ENCODE data around the gene UBR4.
"Not testable (repeated sequence)": the region's sequence is repeated elsewhere in the genome, so short reads cannot be mapped to it uniquely, and the experiment has no call there.

The UBR4 gene

DNA sequence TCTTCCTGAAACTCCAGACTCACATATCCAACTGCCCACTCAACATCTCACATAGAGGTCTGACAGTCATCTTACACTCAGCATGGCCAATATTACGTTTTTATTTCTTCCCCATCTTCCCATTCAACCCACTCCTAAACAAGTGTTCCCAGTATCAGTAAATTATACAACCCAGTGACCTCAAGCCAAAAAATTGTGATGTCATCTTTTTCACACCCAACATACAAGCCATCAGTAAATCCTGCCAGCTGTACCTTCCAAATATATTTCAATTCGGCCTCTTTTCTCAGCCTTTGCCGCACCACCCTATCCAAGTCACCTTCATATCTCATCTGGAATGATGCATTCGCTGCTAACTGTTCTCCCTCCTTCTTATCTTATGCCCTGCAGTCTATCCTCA, 19.6 kb downstream of the UBR4 start:
- DNase-seq, result no peak

DNA sequence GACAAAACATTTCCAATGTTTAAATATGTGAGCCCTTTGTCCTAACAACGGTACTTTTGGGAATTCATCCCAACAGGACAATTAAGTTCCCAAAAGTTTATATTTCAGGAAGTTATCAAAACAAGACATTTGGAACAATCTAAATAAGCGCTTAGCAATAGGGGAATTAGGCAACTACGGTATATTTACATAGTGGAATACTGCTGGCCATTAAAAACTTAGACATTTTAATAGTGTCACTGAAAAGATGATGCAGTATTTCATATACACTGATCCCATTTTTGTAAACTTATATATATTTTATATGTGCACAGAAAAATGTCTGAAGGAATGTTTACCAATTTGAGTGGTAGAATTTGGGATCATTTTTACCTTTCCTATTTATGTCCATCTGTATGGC, 20.8 kb downstream of the UBR4 start:
- no peak for DNase-seq

DNA sequence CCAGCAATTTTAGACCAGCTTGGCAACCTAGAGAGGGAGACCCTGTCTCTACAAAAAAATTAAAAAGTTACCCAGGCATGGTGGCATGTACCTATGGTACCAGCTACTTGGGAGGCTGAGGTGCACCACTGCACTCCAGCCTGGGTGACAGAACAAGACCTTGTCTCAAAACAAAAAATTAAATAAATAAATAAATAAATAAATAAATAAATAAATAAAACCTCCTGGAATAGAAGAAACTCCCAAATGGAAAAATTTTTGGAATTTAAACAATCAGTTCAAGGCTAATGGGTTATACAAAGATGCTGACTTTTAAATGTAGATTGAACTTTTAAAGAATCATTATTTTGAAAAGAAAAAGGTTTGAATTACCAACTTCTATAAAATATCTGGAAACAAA, 22.2 kb downstream of the UBR4 start:
- no peak for DNase-seq

DNA sequence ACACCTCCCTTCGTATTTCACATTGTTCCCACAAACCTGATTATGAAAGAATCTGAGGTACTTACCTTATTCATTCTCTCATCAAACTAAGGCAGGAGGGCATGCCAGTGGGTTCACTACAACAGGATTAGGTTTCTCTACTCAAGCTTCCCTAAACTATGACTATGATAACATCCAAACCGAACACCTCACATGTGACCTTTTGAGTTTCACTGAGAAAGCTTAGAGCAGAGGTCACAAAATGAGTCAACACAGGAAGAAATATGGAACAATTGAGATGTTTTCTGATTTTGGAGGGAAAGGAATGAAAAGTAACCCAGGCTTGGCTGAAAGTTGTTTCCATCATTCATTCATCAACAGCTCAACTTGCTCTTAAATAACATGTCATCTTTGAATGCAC, 24.1 kb downstream of the UBR4 start:
- DNase-seq, result no peak

DNA sequence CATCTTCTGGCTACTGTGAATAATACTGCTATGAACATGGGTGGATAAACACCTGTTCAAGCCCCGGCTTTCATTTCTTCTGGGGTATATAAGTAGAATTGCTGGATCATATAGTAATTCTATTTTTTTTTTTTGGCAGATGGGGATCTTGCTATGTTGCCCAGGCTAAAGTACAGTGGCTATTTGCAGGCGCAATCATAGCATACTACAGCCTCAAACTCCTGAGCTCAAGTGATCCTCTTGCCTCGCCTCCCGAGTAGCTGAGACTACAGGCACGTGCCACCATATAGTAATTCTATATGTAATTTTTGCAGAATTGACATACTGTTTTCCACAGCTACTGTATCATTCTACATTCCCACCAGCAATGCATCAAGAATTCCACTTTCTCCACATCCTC, 27.8 kb downstream of the UBR4 start:
- no peak for DNase-seq

DNA sequence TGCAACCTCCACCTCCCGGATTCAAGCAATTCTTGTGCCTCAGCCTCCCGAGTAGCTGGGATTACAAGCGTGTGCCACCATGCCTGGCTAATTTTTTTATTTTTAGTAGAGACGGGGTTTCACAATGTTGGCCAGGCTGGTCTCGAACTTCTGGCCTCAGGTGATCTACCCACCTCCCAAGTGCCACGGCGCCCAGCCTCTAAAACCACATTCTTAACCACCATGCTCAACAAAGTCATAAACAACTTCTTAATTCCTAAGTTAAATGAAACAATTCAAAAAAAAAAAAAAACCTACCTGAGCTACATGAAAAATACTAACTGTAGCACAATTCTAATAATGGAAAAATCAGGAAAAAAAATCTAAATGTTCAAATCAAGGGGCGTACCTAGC, 29.8 kb downstream of the UBR4 start:
- not testable (repeated sequence) for DNase-seq

DNA sequence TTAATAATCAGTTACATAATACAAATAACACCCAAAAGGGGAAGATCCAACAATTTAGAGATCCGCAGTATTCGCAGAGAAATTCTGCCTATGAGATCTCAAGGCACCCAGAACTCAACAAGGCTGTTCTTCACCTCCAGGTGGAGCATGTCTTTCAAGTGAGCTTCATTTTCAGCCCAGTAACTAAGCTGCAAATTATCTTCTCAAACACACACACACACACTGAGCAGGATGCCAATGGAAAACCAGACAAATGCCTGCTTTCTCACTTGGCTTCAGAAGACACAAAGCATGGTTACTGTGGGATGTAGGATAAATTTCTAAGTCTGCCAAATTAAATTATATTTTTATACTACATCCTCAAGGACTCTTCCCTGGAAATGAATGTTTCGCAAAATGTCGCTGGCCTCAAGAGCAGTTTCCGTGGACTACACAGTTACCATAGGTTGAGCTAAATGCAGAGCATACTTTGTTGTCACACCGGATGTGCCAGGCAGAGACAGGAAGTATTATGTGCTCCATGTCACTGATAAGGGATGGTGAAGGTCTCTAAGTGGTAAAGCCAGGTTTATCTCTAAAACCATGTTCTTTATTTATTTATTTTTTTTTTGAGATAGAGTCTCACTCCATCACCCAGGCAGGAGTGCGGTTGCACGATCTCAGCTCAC, 30.3 kb downstream of the UBR4 start:
- peak; percentile 3 to 23 (median 16) for DNase-seq

DNA sequence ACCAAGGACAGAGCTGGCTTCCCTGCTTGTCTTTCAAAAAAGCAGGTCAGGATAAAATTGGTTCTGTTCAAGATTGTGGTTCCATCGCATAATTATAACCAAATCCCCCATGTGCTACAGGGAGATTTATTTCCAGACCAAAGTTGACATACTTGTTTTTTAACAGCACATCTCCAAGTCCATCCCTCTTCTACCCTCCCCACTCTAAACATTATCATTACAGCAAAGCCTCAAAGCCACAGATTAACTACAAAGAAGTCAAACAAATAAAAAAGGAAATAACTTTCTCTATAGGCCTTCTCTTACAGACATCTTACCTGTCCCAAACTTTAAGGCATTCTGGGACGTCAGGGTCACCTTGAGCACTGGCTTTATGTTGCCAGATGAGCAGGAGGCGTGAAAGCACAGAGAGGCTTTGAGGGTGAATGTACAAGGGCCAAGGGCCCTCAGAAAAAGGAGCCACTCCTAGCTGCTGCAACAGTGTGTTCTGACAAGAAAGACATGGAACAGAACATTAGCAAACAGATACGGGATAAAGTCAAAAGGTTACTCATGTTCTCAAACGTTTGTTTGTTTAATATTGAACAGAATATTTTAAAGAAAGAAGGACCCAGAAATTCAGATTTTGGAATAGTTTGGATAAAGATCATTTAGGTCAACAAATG, 31.2 kb downstream of the UBR4 start:
- no peak for DNase-seq

DNA sequence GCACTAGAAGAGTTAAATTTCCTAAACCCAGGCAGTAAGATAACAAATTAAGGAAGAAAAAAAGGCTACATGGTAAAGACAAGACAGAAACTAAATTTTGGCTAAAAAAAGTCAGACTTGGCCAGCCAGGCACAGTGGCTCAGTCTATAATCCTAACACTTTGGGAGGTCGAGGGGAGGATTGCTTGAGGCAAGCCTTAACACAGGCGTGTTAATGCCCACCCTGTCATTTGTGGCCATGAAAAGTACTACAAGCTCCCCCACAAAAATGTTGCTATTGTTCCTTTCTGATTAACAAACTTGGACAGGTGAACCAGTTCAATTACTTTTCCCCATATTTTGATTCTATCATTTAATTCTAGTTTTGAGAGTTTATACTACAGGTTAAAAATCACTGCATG, 32.3 kb downstream of the UBR4 start:
- DNase-seq, result no peak

DNA sequence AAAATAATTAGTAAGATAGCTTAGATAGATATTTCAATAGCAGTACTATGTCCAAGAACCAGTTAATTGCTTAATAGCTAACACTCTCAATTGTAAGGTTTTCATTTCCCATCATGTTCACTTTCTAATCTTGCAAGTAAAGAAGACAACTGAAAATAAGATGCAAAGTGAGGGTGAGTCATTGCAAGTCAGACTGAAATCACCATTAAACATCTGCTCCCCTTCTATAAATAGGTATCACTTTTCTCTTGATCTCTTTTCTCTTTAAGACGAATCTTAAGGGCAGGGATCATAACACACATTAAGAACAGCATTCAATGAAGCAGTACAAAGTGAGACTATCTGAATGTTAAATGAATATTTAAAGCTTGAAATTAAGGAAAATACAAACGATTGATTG, 40.4 kb downstream of the UBR4 start:
- no peak for DNase-seq

DNA sequence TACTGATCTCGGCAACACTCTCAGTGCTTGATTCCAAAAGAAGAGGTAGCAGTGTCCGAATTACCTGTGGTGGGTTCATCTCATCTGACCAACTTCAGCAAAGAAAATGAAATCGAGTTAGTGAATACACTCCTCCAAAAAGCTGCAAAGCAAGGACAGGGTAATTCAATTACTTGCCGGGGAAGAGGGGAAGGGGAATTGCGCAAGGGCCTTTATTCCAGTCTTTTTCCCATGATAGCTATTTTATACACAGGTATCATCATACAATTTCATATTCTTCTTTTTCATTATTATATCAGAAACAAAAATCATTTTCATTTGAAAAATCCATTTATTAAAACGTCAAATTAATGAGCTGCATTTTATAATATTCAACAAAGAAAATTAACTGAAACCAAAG, 42.9 kb downstream of the UBR4 start:
- DNase-seq, result no peak

DNA sequence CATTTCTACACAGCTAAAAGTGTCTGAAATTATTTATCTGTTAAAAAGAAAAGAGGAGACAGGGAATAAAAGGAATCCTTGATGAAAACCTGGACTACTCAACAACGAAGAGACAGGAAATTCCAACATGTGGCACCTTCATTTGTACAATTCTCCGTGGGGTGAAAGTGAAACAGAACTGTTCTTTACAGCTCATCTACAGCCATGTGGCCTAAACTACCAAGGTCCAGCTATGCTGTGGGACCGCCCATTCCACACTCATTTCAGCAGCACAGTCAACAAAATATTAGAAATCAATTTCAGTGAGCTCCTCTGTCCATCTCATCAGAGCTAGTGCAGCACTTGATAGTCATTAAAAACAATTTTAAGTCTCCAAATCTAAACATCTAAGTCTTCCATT, 44.0 kb downstream of the UBR4 start:
- DNase-seq, result no peak

DNA sequence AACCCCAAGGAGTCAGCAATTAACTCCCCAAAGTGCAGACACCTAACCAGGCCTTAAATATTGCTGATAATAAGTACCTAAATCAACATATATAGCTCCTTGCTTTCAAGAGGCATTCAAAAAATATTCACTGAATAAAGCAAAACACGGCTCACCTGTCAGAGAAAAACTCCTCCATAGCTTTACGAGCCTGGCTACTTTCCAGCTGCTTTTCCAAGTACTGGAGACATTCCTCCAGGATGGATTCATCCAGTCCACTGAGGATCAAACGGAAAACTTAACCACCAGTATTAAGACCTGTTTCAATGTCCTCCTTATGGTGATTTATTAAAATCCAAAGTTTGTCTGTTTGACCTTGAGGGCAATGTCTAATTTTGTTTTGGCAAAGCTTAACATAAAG, 44.6 kb downstream of the UBR4 start:
- DNase-seq, result no peak

DNA sequence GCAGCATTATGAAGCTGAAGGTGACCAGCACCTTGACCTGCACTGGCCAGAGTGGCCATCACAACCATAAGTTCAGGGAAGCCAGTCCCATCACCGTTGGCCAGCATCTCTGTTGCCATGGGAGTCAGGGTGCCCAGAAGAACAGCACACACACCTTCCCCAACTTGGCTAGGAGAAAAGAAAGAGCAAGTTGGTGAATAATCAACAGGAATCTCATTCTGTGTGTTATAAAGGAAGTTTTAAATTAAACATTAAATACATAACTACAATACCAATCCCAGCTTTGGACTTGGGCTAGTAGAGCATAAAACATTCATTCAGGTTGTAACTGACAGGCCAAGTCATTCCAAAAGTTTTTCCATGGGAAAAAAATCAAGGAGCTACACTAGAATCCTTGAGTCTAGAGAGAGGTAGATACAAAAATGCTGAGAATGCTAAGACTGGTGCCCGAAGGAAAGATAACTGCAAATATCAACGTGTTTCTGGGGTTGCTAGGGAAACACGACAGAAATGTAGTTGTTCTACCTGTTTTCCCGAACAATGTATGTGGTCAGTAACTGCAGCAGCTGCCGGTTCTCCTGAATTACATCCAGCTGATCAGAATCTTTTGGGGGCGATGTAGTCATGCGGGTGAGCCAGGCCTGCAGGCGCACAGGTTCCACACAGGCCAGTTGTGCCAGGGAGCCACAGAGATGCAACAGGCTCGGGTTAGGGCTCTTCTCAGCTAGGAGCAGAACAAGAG, 45.6 kb downstream of the UBR4 start:
- DNase-seq, result no peak

DNA sequence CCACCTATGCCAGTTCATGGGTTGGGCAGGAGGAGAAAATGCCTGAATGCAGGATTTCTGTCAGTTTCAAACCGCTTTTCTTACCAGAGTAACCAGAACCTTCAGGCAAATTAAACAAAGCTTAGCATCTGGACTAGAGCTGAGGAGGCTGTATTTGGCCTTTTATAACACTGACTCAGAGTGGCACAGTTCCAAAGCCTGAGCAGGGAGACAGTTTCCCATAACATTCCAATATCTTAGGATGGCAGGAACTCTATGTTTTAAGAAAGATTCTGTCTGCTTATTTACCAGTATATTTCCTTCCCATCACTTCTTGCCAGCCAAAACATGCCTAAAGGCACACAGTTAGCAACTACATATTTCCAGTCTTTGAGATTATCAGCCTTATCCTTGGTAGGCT, 46.8 kb downstream of the UBR4 start:
- no peak for DNase-seq

DNA sequence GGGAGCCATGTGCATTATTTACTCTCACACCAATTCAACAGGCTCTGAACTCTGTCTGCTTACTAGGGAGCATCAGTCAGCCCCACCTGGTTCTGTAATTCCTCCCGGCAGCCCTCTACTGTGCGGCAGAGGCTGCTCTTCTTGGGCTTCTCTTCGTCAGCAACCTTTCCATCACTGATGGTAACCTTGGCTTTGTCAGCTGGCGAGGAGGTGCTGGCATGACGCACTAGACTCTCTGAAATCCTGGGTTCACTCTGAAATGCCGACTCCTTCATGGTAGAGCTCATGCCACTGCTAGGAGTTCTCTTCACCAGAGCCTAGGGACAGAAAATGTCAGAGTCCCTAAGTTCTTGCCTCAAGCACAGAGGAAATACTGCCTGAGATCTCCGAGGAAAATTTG, 49.2 kb downstream of the UBR4 start:
- no peak for DNase-seq

DNA sequence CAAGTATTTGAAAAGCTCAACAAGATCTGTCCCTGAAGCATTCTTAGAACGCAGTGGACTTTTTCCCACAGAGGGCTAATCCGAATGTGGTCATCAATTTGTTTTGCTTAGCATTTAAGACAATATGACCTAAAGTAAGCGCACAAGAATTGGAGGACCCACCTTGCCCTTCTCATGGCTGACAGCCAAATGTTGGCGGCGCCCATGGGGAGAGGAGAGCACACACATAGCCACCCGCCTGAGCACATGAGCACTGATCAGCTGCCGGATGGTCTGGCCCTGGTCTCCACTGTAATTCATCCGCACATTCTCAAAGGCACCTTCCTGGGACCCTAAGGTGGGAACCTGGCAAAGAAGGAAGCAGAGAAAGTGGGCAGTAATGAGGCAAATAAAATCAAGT, 52.4 kb downstream of the UBR4 start:
- no peak for DNase-seq

DNA sequence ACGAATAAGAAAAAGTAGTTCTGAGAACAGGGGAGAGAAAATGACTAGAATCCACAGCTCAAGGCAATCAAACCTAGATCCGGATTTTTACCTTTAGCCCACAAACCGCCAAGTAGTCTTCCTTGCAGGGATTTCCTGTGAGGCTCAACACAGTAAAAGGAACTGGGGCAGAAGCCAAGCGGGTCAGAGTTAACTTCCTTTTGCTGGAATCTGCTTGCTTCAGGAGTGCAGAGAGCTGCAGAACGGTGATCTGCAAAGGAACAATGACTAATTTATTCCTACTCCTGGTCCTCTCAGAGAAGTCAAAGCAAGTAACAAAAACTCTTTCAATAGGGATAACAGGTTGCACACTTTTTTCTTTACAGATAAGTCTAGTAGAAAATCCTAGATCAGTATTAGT, 53.4 kb downstream of the UBR4 start:
- peak; percentile 48 to 73 (median 67) for DNase-seq

DNA sequence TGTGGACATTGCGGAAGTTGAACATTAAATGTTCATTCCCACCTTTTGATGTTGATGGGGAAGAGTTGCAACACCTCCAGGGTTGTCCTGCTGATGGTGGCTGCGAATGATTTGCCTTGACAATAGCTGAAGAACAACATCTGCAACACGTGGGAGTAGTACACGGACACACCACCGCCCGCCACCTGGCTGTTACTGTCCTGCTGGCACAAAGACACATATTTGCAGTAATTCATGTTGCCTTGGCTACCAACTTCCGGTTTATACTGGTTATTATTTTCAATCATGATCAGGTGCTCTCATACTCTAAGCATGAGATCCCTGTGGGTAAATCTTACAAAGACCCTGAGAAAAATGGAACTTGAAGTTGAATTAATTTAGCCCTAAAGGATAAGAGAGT, 55.2 kb downstream of the UBR4 start:
- no peak for DNase-seq

DNA sequence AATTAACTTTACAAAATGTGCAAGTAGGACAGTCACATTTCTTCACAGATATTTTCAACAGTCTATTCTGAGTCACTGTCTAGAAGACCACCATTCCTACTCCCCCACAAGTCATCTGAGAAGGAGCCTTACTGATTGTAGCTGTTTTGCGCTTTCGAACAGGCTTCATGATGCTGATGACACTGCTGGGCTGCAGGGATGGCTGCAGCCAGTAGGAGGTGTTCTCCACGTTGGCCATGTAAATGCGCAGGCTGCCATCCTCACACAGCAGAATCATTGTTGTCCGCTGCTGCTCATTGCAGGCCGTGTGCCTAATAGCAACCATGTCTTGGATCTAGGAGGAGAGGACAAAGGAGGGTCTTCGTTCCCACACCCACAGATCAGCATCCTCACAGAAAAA, 56.9 kb downstream of the UBR4 start:
- DNase-seq, result no peak

DNA sequence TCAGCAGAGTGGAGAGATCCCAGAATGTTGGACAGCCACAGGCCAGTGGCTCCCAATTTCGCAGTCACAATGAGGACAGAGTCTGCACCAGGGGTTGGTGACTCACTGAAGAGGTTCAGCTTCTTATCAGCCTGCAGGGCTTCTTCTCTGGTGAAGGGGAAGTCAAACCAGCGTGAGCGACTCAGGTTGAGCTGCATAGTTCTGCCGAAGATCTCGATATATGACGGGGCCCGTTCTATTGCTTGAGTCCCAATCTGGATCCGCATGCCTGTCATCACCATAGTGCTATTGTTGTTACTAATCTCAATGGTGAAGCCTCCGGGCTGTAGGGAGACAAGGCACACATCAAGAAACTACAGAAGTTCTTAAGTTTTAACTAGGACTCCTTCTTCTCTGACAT, 58.5 kb downstream of the UBR4 start:
- no peak for DNase-seq

DNA sequence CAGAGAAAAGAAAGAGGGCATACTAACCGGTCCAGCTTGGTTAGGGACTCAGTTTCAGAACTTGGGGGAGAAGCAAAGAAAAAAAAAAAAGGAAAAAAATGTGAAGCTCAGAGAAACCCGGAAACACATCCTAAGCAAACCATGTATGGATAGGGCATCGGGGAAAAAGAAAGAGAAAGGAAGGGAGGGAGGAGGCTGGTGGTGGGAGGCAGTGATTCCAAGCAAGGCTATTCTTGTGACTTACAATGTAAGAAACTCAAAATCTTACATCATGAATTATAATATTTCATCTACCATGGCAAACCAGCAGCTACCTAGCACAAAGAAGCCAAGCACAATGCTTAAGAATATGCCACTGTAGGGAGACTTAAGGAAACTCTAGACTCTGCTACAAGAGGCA, 60.3 kb downstream of the UBR4 start:
- no peak for DNase-seq

DNA sequence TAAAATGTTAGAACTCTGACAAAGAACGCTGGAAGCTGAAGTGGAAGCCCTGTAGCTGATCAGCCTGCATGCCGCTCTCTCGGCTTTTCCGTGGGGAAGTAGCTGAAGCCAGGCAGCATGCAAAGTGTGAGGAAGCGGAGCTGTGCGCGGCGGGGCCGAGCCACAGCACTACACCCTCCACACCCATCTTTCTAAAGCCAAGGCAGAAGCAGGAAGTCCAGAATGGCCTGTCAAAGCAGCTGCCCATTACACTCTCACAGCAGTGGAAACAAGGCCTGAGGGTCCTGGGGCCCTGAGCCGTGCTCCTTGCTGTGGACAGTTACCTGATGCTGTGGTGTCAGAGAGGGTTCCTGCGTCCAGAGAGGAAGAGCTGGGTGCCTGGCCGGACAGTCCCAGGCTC, 69.6 kb downstream of the UBR4 start:
- DNase-seq, result no peak

DNA sequence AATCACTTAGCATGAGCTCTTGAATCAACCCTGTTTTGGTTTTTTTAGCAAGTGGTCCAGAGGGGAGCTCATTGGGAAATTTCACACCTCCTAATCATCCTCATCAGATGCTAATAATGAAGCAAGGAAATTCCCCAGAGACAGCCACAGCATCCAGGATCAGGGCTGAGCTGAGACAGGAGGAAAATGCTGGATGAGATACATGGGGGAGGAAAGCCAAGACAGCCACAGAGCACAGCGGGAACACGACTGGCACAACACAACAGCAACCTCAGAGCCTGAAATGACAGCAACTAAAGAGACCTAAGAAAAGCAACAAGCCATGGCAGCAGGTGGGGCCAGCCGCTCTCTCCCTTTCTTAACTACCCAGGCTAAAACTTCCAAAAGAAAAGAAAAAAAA, 70.4 kb downstream of the UBR4 start:
- no peak for DNase-seq
